ENCODE measurements around the gene CASK. TPM values are rescaled to one million over a fixed set of nuclear protein-coding genes. Genes with fewer than 3 reads are reported as not detected.
A peak's percentile ranks its signal among the peaks of the same experiment; 100 is the strongest.

CASK gene
- total RNA-seq, 1 donor from 2014 or later = 58.8 TPM

- no peak for TF ChIP-seq CTCF (conservative IDR thresholded peaks at IDR 0.05; ENCODE audit: low read depth, low read length)
- no peak overlapping the region for H3K4me3 ChIP-seq (ENCODE audit: low read depth, low read length)
- DNase-seq (ENCODE audit: low read depth) = no peak
These were observed 172.6 kb downstream of the CASK start for GRCh38 chrX:41750716-41751115.

- no peak overlapping the region for H3K4me3 ChIP-seq (ENCODE audit: low read depth, low read length)
- TF ChIP-seq CTCF (conservative IDR thresholded peaks at IDR 0.05; ENCODE audit: low read depth, low read length) = no peak
These were observed 183.5 kb downstream of the CASK start for GRCh38 chrX:41739871-41740270.

GRCh38 chrX:41737065-41737464 lies 186.3 kb downstream of the CASK start:
- no peak for TF ChIP-seq CTCF (conservative IDR thresholded peaks at IDR 0.05; ENCODE audit: low read depth, low read length)
- DNase-seq (ENCODE audit: low read depth) = no peak

More at GRCh38 chrX:41739871-41740270, 183.5 kb downstream of the CASK start:
- DNase-seq (ENCODE audit: low read depth) = no peak

GRCh38 chrX:41734530-41734929 lies 188.8 kb downstream of the CASK start:
- peak; percentile 55 for TF ChIP-seq CTCF (conservative IDR thresholded peaks at IDR 0.05; ENCODE audit: low read depth, low read length)
- no peak for DNase-seq (ENCODE audit: low read depth)

More at GRCh38 chrX:41737065-41737464, 186.3 kb downstream of the CASK start:
- no peak overlapping the region for H3K4me3 ChIP-seq (ENCODE audit: low read depth, low read length)

GRCh38 chrX:41733939-41734338 lies 189.4 kb downstream of the CASK start:
- no peak overlapping the region for H3K4me3 ChIP-seq (ENCODE audit: low read depth, low read length)
- DNase-seq (ENCODE audit: low read depth) = no peak
- TF ChIP-seq CTCF (conservative IDR thresholded peaks at IDR 0.05; ENCODE audit: low read depth, low read length) = no peak

More at GRCh38 chrX:41734530-41734929, 188.8 kb downstream of the CASK start:
- no peak overlapping the region for H3K4me3 ChIP-seq (ENCODE audit: low read depth, low read length)

GRCh38 chrX:41732260-41732659 lies 191.1 kb downstream of the CASK start:
- no peak for TF ChIP-seq CTCF (conservative IDR thresholded peaks at IDR 0.05; ENCODE audit: low read depth, low read length)
- no peak for DNase-seq (ENCODE audit: low read depth)
- H3K4me3 ChIP-seq (ENCODE audit: low read depth, low read length) = no peak overlapping the region

- no peak overlapping the region for H3K4me3 ChIP-seq (ENCODE audit: low read depth, low read length)
- DNase-seq (ENCODE audit: low read depth) = no peak
- no peak for TF ChIP-seq CTCF (conservative IDR thresholded peaks at IDR 0.05; ENCODE audit: low read depth, low read length)
These were observed 193.3 kb downstream of the CASK start for GRCh38 chrX:41730081-41730480.

Data from epithelial cell of proximal tubule (primary cell).